ENCODE data around the gene GALK2. TPM values are rescaled to one million over a fixed set of nuclear protein-coding genes. Genes with fewer than 3 reads are reported as not detected.

GALK2 gene
- 19.7 and 27.5 TPM in 2 replicates for total RNA-seq

GRCh38 chr15:49169880-49170597 is at the start of gene GALK2:
TSS of gene GALK2 (plus strand) at chr15:49170247. CDS start at chr15:49170323, 76 bp downstream.

GRCh38 chr15:49155110-49155833 is 14.8 kb upstream of the GALK2 start, which contains the start of gene COPS2:
TSS of gene COPS2 (minus strand) at chr15:49155599. CDS start at chr15:49155578, 21 bp downstream.

Other genes starting within 250 kb of the GALK2 start
- 0.64 and 1.1 TPM in 2 replicates for gene SHC4, start 206.3 kb upstream of the GALK2 start, total RNA-seq
- gene SECISBP2L, start 123.8 kb upstream of the GALK2 start, total RNA-seq = 21.4 and 46.1 TPM in 2 replicates
- gene COPS2, start 14.6 kb upstream of the GALK2 start, total RNA-seq = 78.3 and 80.9 TPM in 2 replicates

All from cardiac ventricle fibroblast (primary cell).